ENCODE results near the gene ARID5B.

- TF ChIP-seq EZH2 (IDR thresholded peaks at IDR 0.05; ENCODE audit: low read length, missing control alignments) (no peak), CTCF (conservative IDR thresholded peaks at IDR 0.05 in 1 of 2, IDR thresholded peaks at IDR 0.05 in 1 of 2; ENCODE audit: low read depth in 1 of 2, low read length in 2 of 2) (no peak)
Observed at GRCh38 chr10:62052276-62052675, 150.8 kb downstream of the ARID5B start.

Data from fibroblast of lung (primary cell).